GM10248 (cell line): ENCODE results near the gene MKNK2.

ENCODE experiments used
- CTCF ChIA-PET: fragments of 300-600 bp; sonication (Branson Sonifier 250); formaldehyde crosslinking; extraction: SDS; loops from one replicate; lab custom pipeline; 2021; ENCODE audit warnings: antibody characterized with exemption; lab: Yijun Ruan, JAX
- POLR2A ChIA-PET: fragments of 350-650 bp; sonication (Branson Sonifier 250); formaldehyde crosslinking; extraction: SDS; loops from one replicate; lab custom pipeline; 2020; ENCODE audit warnings: antibody characterized with exemption; lab: Yijun Ruan, JAX
- DNase-seq: peaks from one replicate; pipeline ENCODE4 v3.0.0; 2012; ENCODE audit errors: extremely low spot score
- TF ChIP-seq, protein P1 (sequence below): IDR thresholded peaks from 2 replicates; pipeline ENCODE4 v1.5.1; 2012; ENCODE audit warnings: mild to moderate bottlenecking, low read depth; ENCODE audit errors: extremely low read depth, missing control alignments, control extremely low read depth

Gene MKNK2

DNA sequence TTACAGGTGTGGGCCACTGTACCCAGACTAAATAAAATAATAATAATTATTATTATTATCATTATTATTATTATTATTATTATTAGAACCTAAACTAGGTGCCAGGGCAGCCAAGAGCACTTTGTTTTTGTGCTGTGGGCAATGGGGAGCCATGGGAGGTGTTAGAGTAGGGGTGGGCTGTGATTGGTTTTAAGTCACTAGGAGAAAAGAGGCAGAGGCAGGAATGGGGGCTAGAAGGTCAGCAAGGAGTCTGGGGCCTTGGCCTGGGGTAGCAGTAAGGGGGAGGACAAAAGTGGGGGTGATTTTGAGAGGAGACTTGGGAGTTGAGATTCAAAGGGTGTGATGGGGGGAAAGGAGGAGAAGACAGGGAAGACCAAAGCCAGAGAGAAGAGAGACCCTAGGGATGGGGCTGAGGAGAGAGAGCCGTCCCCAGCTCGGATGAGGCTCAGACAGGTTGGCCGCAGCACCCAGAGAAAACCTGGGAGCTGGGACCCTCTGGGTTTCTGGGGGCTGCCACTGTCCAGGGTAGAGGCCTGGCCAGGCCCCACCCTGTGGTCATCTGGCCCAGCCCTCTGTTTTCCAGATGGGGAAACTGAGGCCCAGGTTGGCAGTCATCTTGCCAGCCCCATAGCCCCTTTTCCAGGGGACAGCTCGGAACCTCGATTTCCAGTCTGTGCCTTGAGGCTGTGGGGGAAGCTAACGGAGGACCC lies 17.8 kb downstream of the MKNK2 start:
- TF ChIP-seq, protein P1, sequence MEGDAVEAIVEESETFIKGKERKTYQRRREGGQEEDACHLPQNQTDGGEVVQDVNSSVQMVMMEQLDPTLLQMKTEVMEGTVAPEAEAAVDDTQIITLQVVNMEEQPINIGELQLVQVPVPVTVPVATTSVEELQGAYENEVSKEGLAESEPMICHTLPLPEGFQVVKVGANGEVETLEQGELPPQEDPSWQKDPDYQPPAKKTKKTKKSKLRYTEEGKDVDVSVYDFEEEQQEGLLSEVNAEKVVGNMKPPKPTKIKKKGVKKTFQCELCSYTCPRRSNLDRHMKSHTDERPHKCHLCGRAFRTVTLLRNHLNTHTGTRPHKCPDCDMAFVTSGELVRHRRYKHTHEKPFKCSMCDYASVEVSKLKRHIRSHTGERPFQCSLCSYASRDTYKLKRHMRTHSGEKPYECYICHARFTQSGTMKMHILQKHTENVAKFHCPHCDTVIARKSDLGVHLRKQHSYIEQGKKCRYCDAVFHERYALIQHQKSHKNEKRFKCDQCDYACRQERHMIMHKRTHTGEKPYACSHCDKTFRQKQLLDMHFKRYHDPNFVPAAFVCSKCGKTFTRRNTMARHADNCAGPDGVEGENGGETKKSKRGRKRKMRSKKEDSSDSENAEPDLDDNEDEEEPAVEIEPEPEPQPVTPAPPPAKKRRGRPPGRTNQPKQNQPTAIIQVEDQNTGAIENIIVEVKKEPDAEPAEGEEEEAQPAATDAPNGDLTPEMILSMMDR = no peak
- no peak for DNase-seq
- CTCF ChIA-PET = interaction anchor here (1.3 to 3.6 kb wide), 2 partner anchors 13 to 105 kb away, joined by 3 to 13 read pairs; no protein-coding TSS in a partner anchor
- POLR2A ChIA-PET = interaction anchor here (0.6 kb wide), 1 partner anchor 1750 kb away, joined by 3 read pairs; no protein-coding TSS in a partner anchor

DNA sequence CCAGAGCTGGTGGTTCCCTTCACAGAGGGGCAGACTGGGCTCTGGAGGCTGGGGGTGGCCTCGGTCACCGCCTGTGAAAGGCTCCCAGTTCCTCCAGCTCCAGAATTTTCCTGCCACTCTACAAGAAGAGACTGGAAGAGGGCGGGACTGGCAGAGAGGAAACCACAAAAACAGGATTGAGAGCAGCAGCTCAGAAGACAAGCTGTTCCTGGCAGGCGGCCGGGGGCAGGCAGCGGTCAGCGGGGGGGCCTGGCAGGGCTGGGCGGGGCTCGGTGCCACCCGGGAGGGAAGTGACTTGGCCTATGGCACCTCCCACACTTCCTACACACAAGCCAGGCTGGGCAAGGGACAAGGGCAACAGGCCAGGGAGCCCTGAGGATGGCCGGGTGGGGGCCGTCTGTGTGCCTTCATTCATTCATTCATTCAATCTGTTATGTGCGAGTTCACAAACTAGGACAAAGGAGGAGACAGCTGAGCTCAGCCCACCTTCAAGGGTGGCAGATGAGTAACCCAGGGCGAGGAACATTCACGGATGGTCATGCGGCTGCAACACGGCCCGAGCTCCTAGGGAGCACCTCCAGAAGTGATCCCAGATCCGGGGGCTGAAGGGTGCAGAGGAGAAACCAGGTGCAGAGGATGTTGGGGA lies 18.6 kb downstream of the MKNK2 start:
- POLR2A ChIA-PET = interaction anchor here (1.1 kb wide), 1 partner anchor 14 kb away, joined by 6 read pairs; no protein-coding TSS in a partner anchor
- no peak for DNase-seq
- CTCF ChIA-PET = interaction anchor here (1.1 to 3.6 kb wide), 3 partner anchors 9 to 12 kb away, joined by 3 to 13 read pairs (median 3); no protein-coding TSS in a partner anchor
- TF ChIP-seq, protein P1 = no peak

DNA sequence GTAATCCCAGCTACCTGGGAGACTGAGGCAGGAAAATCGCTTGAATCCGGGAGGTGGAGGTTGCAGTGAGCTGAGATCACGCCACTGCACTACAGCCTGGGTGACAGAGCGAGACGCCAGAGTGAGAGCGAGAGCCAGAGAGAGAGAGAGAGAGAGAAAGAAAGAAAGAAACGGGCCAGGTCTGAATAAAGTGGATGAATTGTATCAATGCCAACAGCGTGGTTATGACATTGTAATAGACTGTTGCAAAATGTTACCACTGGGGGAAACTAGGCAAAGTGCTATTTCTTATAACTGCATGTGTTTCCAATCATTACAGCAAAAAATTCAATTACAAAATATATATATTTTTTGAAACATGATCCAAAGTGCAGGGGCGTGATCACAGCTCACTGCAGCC lies 23.7 kb downstream of the MKNK2 start:
- DNase-seq = no peak
- CTCF ChIA-PET = interaction anchor here (5.9 kb wide), 1 partner anchor 8 kb away, joined by 33 read pairs; no protein-coding TSS in a partner anchor
- POLR2A ChIA-PET = no interaction called here
- TF ChIP-seq, protein P1 = no peak

DNA sequence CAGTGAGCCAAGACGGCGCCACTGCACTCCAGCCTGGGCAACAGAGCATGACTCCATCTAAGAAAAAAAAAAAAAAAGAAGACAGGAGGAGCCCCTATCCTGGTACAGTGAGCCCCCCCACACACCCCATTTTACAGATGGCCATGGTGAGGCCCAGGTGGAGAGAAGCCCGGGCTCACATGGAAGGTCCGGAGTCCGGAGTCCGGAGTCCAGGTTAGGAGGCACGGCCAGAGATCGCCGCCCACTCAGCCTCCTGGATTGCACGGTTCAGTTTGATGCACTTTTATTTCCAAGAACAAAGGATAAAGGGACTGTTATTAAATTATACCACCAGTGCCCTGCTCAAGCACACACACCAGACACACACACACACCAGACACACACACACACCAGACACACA lies 24.3 kb downstream of the MKNK2 start:
- ChIA-PET CTCF (interaction anchor here (5.9 kb wide), 1 partner anchor 7 kb away, joined by 33 read pairs; no protein-coding TSS in a partner anchor), POLR2A (no interaction called here)
- no peak for DNase-seq
- TF ChIP-seq, protein P1 = no peak

DNA sequence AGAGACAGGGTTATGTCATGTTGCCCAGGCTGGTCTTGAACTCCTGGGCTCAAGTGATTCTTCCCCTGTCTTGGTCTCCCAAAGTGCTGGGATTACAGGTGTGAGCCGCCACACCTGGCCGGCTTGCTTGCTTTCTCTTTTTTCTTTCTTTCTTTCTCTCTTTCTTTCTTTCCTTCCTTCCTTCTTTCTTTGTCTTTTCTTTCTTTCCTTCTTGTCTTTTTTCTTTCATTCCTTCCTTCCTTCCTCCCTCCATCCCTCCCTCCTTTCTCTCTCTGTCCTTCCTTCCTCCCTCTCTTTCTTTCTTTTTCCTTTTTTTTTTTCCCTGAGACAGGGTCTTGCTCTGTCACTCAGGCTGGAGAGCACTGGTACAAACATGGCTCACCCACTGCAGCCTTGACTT lies 28.8 kb downstream of the MKNK2 start:
- POLR2A ChIA-PET = no interaction called here

More for the DNA sequence above, 28.8 kb downstream of the MKNK2 start:
- CTCF ChIA-PET = interaction anchor here (1.0 to 1.3 kb wide), 2 partner anchors 10 to 13 kb away, joined by 3 read pairs; no protein-coding TSS in a partner anchor
- DNase-seq = no peak
- TF ChIP-seq, protein P1 = no peak
